GM18505 (cell line): ENCODE data around the gene CDC42SE1.

Experiments
- ATAC-seq: cut with Tn5 transposase; IDR thresholded peaks from one replicate; pipeline ENCODE4 v1.9.1; 2021; ENCODE audit not compliant: unreplicated experiment
- POLR2A ChIP-seq: IDR thresholded peaks from 4 replicates; pipeline ENCODE4 v1.6.1; 2011; ENCODE audit warnings: borderline replicate concordance; ENCODE audit not compliant: insufficient read depth, insufficient read length; ENCODE audit errors: extremely low read depth

Gene CDC42SE1

DNA sequence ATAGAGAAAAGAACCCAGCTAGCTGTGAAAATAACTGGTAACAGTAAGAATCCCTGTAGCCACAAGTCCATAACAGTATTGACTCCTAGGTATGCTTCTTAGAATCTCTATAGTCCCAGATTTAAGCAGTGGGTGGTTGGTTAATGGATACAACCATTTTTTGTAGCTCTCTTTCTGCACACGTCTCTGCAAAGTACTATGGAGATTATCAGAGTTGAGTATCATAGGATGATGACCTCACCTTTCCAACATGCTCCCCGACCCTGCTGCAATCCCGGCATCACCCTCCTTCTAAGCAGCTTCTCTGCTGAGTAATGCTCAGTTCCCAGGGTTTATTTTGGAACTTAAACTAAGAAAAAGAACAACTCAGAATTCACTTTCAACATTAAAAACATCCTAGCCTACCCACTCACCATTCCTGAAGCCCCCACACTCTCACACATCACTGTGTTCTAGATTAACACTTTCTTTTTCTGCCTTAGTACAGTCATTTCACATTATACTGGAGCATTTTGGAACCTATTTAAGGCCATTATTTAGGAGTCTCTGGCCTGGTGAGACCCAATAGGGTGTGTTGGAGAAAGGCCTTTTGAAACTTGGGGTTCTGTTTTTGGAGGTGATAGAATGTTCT, 3.4 kb upstream of the CDC42SE1 start:
- TF ChIP-seq POLR2A = no peak
- no peak for ATAC-seq

DNA sequence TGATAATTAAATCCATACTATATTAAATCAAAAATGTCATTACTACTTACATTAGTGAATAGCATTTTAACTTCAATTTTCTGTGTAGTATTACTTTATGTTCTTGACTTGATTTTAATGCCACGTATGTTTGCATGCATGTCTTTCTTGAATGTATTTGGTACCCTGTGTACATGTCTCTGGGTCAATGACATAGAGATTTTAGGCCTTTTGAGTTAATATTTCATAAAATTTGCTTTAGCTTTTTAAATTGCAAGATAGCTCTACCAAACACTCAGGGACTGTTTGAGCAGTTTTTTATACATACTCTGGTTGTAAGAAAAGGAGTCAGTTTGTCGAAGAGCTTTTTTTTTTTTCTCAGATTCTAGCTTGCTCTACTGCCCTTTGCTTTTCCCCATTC, 2.3 kb upstream of the CDC42SE1 start:
- ATAC-seq = no peak
- no peak for TF ChIP-seq POLR2A

DNA sequence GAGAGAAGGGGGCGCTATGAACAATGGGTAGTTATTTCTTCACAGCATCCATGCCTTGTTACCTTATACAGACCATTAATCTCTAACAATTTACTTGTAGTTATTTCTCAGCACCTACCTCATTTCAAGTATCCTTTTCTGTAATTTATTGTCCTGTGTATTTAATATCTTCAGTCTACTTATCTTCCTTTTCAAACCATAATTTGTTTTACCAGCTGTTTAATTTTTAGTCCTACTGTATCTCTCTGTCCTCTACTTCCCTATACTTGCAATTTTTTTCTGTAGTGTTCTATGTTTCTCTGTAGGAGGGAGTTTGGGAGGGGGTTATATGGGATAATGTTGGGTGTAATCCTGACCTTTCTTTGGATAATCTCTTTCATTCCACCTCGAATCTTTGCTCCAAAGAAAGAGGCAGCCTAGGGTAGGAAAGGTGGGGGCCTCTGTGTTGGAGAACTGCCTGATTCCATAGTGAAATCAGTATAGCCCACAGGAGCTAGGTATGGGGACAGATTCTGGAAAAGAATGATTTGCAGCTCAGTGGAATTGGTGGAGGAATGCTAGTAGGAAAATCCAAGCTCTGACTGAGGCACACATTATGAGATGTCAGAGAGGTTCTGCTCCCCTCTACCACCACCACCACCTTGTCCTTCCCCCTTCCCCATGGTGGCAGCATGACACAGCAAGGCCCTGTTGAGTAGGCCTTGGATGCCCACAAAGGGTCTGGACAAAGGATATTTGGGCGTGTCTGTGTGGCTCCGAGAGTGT, 1.4 kb upstream of the CDC42SE1 start:
- no peak for ATAC-seq
- no peak for TF ChIP-seq POLR2A

DNA sequence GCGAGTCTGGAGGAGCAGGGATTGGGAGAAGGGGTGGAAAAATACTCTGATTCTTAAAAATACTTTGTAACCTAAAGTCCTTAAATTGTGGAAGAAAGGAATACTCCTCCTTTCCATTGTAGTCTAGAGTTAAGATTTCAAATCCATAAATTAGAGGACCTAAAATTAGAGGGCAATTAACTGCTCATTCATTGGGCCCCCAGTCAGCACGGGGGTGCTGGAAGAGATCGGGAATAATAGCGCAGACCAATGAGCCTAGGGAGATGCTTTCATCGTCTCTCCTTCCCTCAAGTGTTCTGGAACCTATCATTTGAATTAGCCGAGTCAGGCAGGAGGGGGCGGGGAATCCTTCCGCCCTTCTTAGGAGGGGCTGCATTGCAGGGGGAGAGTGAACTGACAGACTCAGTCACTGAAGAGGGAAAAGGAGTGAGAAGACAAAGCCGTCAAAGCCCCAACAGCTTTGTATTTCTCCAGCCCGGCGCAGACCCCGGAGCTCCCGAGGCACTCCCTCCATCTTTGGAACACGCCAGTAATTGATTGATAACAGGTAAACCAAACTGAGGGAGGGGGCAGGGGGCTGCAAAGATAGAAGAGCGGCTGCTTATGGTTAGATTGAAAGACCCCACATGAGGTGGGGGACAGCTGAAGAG, 710 bp upstream of the CDC42SE1 start, which contains the start of gene MLLT11:
TSS of gene MLLT11 (plus strand) at position 391 of the 650 bp plus-strand sequence. CDS start 6,828 bp downstream, outside the sequence.
- no peak for TF ChIP-seq POLR2A
- ATAC-seq = no peak

DNA sequence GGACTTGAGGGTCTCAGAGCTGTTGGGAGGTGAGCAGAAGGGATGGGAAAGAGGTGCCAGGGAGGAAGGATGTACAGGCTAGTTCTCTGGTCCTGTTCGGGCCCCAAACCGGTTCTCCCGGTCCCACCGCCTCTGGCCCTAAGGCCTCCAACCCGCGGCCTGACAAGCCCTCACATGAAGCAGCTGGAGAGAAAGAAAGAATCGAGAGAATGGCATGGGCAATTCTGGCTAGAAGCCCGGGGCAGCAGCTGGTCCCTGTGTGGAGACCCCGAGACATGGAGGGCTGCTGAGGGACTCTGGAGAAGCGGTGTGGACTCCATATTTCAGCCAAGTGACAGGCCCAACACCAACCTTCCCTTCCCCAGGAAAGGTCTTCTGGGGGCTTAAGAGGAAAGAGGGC, 730 bp downstream of the CDC42SE1 start:
- no peak for ATAC-seq
- no peak for TF ChIP-seq POLR2A

DNA sequence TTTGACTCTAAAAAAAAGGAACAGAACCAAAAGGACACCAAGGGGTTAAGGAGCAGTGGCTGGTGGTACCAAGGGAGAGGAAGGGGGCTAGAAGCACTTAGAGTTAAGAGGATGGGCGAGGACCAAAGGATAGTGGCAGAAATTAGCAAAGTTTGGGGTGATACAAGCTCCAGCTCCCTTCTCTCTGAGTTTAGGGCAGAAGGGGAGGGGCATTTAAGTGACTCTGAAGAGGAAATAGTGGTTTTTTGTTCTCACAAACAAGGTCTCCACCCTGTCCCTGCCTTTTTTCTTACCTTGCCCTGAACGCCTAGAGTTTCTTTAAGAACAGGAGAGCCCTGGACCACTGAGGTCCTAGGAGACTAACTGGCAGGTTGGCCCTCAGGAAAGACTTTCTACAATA, 3.3 kb downstream of the CDC42SE1 start:
- TF ChIP-seq POLR2A = no peak
- ATAC-seq = no peak

DNA sequence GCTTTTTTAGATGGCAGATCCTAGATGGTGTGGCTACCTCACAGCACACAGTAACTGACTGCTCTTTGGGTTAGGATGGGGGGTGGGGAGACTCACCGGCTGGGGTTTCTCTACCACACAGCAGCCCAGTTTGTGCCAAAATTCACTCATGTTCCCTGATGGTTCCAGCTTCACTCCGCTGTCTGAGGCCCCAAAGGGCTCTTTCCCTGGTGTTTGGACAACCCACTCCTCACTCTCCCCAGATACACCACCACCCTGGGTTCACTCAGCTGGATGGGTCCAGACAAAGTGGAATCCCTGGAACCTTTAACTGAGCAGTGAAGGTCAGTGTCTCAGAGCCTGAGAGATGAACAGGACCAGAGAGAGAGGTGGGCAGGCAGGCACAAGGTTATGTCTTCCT, 3.8 kb downstream of the CDC42SE1 start:
- ATAC-seq = no peak
- TF ChIP-seq POLR2A = no peak

DNA sequence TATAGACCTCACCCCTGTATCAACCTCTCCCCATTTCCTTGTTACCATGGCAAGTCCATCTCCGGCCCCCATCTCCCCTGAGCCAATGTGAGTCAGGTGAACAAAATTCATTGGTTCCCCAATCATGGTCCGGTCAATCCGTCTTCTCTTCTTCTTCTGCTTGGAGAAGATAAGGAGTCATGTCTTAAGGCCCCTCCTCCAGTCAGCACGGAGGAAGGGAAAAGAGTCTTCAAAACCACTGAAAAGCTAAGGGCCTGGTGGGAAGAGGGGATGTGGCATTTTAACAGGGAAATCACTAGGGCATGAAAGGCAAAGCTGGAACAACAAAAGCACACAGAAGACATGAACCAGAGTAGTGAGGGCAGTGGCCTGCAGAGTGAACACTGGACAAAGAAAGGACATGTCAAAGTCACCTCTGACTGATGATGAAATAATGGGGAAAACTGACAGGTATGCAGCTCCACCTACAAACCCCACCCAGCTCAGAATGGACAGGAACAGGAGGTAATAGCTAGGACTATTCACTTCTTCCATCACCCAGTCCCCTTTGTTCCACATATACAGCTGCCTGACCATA, 4.4 kb downstream of the CDC42SE1 start:
- ATAC-seq = no peak
- no peak for TF ChIP-seq POLR2A

DNA sequence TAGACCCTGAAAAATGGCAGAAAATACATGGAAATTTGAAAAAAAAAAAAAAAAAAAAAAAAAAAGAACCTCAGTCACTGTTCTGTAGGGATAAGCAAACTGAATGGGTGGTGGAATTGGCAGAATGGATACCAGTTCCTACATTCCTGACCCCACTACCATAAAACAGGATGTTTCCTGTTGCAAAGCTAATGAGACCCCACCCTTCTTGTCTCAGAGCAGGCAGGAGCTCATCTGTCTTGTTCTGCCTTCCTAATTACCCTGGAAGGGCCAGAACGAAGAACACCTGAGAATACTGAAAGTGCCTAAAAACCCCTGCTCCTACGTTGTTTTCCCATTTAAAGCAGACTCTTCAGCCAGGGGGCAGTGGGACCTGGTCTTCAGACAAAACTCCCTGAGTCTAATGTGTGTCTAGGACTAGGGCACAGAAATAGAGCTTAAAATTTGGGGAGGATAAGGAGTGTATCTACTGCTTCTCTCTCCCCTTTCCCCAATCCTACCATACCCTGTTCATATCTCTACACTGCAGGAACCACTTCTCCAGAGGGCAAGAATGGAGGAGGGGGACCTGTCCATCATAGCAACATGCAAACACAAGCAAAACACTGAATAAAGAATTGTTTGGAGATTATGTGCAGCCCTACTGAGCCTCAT, 7.9 kb downstream of the CDC42SE1 start:
- no peak for ATAC-seq
- peak; percentile 13 for TF ChIP-seq POLR2A

DNA sequence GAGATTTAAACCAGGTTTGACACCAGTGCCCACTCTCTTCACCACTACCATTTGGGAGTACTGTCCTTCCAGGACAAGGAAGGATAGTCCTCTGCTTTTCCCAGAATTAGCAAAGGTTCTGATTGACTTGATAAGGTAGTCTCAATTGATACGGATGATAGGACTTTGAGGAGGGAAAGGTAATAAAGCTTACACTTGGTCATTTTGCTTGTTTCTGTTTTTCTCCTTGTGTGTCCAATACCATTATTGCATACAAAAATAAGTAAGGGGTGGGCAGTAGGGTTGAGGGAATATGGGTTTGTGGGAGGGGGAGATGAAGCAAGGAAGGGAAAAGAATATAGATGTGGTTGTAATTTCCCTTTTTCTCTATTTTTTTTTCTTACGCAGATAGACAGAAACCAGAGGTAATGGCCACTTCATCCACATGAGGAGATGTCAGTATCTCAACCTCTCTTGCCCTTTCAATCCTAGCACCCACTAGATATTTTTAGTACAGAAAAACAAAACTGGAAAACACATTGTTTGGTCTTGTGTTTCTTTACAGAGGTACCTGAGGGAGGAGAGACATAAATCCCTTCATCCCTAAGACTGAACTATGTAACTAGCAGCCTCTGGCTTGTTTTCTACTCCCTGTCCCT, 9.3 kb downstream of the CDC42SE1 start:
- no peak for TF ChIP-seq POLR2A
- no peak for ATAC-seq

DNA sequence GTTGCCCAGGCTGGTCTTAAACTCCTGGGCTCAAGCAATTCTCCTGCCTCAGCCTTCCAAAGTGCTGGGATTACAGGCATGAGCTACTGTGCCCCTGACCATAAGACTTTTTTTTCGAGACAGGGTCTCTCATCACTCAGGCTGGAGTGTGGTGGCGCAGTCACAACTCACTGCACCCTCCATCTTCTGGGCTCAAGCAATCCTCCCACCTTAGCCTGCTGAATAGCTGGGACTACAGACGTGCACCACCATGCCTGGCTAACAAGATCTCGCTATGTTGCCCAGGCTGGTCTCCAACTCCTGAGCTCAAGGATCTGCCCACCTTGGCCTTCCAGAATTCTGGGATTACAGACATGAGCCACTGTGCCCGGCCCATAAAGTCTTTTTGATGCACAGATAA, 10.0 kb downstream of the CDC42SE1 start:
- no peak for ATAC-seq
- no peak for TF ChIP-seq POLR2A

DNA sequence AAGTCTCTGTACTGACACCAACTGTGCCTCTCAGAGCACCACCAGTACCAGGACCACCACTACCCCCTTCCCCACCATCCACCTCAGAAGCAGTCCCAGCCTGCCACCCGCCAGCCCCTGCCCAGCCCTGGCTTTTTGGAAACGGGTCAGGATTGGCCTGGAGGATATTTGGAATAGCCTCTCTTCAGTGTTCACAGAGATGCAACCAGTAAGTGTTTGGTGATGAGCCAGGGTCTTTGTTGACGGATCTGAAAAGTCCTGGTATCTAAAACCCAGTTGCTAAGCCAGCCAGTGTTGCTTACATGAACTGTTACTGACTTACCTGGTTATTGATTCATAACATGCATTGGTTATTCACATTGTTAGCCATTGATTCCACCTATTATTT, 10.8 kb downstream of the CDC42SE1 start:
- no peak for TF ChIP-seq POLR2A
- no peak for ATAC-seq
